Kidney (tissue), 14 donors: ENCODE measurements around the gene INHBE. TPM values are rescaled to one million over a fixed set of nuclear protein-coding genes. Genes with fewer than 3 reads are reported as not detected.

Experiments used
- DNase-seq, 5 donors: peaks; one replicate each; pipeline ENCODE4 v3.0.0-alpha.2; 2013 to 2020
- FAIRE-seq: peaks from 2 replicates; lab custom pipeline; 2012; peaks lifted over from hg19 to GRCh38; lab: Jason Lieb, UNC
- H3K27ac ChIP-seq, 2 donors: one replicate each; pipeline ENCODE4 v1.7.0; 2013; ENCODE audit warnings: low read depth in 2 of 2, low read length in 2 of 2, inconsistent platforms in 1 of 2
- H3K27me3 ChIP-seq: one replicate; pipeline ENCODE4 v1.7.1; 2013; ENCODE audit warnings: low read length, inconsistent platforms; ENCODE audit not compliant: control insufficient read depth, insufficient read depth
- H3K36me3 ChIP-seq, 3 donors: one replicate each; pipeline versions ENCODE4 v1.7.0 to v1.7.1; 2013; ENCODE audit warnings: low read length in 3 of 3, control low read depth in 1 of 3, inconsistent platforms in 1 of 3; ENCODE audit not compliant: insufficient read depth in 3 of 3, control insufficient read depth in 2 of 3
- H3K4me1 ChIP-seq, 3 donors: one replicate each; pipeline versions ENCODE4 v1.7.0 to v1.7.1; 2013; ENCODE audit warnings: low read length in 3 of 3, inconsistent platforms in 1 of 3, low read depth in 1 of 3; ENCODE audit not compliant: control insufficient read depth in 2 of 3, insufficient read depth in 2 of 3
- H3K4me3 ChIP-seq, 3 donors: one replicate each; pipeline versions ENCODE4 v1.7.0 to v1.8.1; 2013; ENCODE audit warnings: low read length in 3 of 3, control low read depth in 1 of 3, inconsistent platforms in 1 of 3
- H3K9ac ChIP-seq, 3 donors: one replicate each; pipeline versions ENCODE4 v1.7.0 to v1.7.1; 2013; ENCODE audit warnings: low read length in 3 of 3, control low read depth in 1 of 3, inconsistent platforms in 1 of 3
- H3K9me3 ChIP-seq, 3 donors: one replicate each; pipeline versions ENCODE4 v1.7.0 to v1.7.1; 2013; ENCODE audit warnings: low read length in 3 of 3, control low read depth in 1 of 3, inconsistent platforms in 1 of 3; ENCODE audit not compliant: control insufficient read depth in 2 of 3, insufficient read depth in 1 of 3
- intact Hi-C: fragments of 100-400 bp; cut with DNase I; formaldehyde crosslinking; loops from one replicate; pipeline ENCODE4 v1.11.1; 2022
- polyA plus RNA-seq: library from polyadenylated mRNA; stranded (reverse); fragments of 350-450 nt; fragmentation: Illumina TruSeq; extraction: RNeasy Lipid Tissue Mini Kit (QIAGEN cat#74804); gene quantifications from one replicate; pipeline ENCODE4 v1.2.3, GENCODE V29; 2014; ENCODE audit warnings: low read depth, low replicate concordance; ENCODE audit not compliant: insufficient read depth
- total RNA-seq: library from RNA; stranded (reverse); fragmentation: NEBNext Ultra II Directional; extraction: Animal tissue kit (Norgen Biotek cat#: 25700); gene quantifications from one replicate; pipeline ENCODE4 v1.2.1, GENCODE V29; 2021
- TF ChIP-seq, protein P1 (sequence below): IDR thresholded peaks from 3 replicates; pipeline ENCODE4 v1.5.1; 2012; ENCODE audit warnings: mild to moderate bottlenecking, moderate library complexity, borderline replicate concordance; ENCODE audit not compliant: insufficient read depth; ENCODE audit errors: extremely low read depth
- donor health status: control.
- donor health status: control.
- donor health status: control.
- donor health status: control.
- donor health status: control.
- donor health status: DM: yes; HTN: yes; CAD: no.
- donor health status: Normal renal cell carcinoma (clear cell type).

INHBE gene
- total and polyA plus RNA-seq, 2 donors from 2014 or later: 0.19 to 0.30 TPM

DNA sequence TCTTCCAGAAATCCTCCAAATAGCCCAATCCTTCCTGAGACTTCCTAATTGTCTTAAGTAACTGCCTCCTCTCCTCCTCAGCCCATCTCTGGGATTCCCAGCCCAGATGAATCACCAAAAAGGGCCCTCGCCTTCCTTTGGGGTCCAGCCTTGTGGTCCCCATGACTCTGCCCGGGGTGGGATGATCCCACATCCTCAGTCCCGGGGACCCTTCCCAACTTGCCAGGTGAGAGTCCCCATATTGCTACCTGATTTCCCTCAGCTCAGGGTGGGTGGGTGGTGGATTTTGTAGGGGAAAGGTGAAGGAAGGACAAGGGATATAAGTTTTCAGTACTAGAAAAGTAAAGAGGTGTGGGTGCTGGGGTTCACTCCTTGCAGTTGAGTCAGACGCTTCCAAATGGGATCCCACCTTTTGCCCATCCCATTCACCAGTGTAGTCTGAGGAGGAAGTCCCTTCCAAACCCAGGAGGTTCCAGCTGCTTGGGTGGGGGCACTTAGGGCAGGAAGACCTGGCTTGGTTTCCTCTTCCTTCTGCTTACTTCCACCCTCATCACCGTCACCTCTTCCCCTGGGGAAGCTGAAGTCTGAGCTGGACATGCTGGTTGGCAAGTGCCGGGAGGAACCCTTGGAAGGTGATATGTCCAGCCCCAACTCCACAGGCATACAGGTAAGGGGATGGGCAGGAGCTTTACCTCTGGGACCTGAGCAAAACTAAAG lies 10.1 kb downstream of the INHBE start:
- TF ChIP-seq, protein P1, sequence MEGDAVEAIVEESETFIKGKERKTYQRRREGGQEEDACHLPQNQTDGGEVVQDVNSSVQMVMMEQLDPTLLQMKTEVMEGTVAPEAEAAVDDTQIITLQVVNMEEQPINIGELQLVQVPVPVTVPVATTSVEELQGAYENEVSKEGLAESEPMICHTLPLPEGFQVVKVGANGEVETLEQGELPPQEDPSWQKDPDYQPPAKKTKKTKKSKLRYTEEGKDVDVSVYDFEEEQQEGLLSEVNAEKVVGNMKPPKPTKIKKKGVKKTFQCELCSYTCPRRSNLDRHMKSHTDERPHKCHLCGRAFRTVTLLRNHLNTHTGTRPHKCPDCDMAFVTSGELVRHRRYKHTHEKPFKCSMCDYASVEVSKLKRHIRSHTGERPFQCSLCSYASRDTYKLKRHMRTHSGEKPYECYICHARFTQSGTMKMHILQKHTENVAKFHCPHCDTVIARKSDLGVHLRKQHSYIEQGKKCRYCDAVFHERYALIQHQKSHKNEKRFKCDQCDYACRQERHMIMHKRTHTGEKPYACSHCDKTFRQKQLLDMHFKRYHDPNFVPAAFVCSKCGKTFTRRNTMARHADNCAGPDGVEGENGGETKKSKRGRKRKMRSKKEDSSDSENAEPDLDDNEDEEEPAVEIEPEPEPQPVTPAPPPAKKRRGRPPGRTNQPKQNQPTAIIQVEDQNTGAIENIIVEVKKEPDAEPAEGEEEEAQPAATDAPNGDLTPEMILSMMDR: no peak
- Histone ChIP-seq H3K27ac (no peak overlapping the region), H3K4me1 (peaks cover 0 to 8% (median 0%) of the 10 kb centered on the region in 3 donors), H3K36me3 (no peaks in the 10 kb centered on the region), H3K9me3 (no peaks in the 10 kb centered on the region), H3K9ac (no peak overlapping the region), H3K27me3 (no peaks in the 10 kb centered on the region), H3K4me3 (no peak overlapping the region)
- DNase-seq: no peak
- FAIRE-seq: no peak
- intact Hi-C loops: no loop called here

DNA sequence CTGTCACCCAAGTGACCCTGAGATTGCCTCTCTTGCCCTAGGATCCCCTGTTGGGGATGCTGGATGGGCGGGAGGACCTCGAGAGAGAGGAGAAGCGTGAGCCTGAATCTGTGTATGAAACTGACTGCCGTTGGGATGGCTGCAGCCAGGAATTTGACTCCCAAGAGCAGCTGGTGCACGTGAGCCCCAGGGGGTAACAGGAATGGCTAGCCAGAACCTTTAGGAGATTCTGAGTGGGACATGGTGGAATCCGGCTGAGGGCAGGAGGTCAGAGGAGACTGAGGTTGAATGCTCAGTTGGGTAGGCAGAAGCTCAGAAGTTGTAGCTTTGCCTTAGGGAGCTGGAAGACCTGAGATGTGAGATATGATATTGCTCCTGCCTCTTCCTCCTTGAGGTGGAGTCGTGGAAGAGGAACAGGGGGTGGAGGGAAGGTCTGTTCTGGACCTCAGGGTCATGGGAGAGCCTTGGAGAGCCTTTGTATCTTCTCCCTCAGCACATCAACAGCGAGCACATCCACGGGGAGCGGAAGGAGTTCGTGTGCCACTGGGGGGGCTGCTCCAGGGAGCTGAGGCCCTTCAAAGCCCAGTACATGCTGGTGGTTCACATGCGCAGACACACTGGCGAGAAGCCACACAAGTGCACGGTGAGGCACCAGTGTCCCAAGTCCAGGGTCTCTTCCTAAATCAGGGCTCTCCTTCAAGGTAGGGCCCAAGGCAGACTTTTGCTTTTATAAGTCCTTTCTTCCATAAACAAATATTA lies 10.8 kb downstream of the INHBE start:
- Histone ChIP-seq H3K27me3 (no peaks in the 10 kb centered on the region), H3K27ac (no peak overlapping the region), H3K9ac (no peak overlapping the region), H3K4me3 (no peak overlapping the region), H3K4me1 (peaks cover 0 to 5% (median 0%) of the 10 kb centered on the region in 3 donors), H3K36me3 (no peaks in the 10 kb centered on the region), H3K9me3 (no peaks in the 10 kb centered on the region)
- FAIRE-seq (no peak), DNase-seq (no peak)
- intact Hi-C loops: no loop called here
- TF ChIP-seq, protein P1: no peak

DNA sequence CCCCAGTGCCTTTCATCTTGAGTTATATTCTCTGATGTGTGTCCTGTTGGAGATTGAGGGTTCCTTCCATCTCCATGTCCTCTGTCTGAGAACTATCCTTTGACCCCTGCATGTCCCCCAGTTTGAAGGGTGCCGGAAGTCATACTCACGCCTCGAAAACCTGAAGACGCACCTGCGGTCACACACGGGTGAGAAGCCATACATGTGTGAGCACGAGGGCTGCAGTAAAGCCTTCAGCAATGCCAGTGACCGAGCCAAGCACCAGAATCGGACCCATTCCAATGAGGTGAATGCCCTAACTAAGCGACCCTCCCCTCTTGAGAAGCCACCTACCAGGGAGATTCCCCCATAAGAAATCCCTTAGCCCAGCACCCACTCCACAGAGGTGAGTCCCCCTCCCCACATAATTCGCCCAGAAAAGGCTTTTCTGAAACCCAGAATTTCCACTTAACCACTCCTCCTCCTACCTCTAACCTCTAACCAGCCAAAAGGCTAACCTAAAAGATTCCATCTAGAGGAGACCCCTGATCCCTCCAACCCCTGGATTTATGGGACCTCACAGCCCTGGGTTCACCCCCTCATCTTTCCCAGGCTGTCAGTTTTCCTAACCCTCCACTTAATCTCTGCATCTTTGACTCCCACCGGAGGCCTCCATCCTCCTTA lies 12.2 kb downstream of the INHBE start:
- TF ChIP-seq, protein P1: no peak

More for the DNA sequence above, 12.2 kb downstream of the INHBE start:
- no peaks in the 10 kb centered on the region for H3K27me3 ChIP-seq
- H3K4me1 ChIP-seq: no peaks in the 10 kb centered on the region
- no peak overlapping the region for H3K9ac ChIP-seq
- H3K36me3 ChIP-seq: no peaks in the 10 kb centered on the region
- FAIRE-seq (no peak), DNase-seq (no peak)
- H3K4me3 ChIP-seq: no peak overlapping the region
- intact Hi-C loops: no loop called here
- H3K27ac ChIP-seq: no peak overlapping the region
- H3K9me3 ChIP-seq: no peaks in the 10 kb centered on the region
